GM19324 (cell line): ENCODE results near the gene ARHGAP15.

ENCODE experiments used
- ATAC-seq: cut with Tn5 transposase; IDR thresholded peaks from one replicate; pipeline ENCODE4 v1.9.1; 2021; ENCODE audit warnings: mild to moderate bottlenecking, moderate library complexity; ENCODE audit not compliant: unreplicated experiment, low FRiP score

ARHGAP15 gene

GRCh38 chr2:143218621-143219020, 89.4 kb downstream of the ARHGAP15 start:
- ATAC-seq = no peak

GRCh38 chr2:143219266-143219665, 90.0 kb downstream of the ARHGAP15 start:
- ATAC-seq = no peak

GRCh38 chr2:143223556-143223955, 94.3 kb downstream of the ARHGAP15 start:
- no peak for ATAC-seq

- no peak for ATAC-seq
Measured at GRCh38 chr2:143225931-143226330, 96.7 kb downstream of the ARHGAP15 start.

- no peak for ATAC-seq
Measured at GRCh38 chr2:143226714-143227541, 97.7 kb downstream of the ARHGAP15 start.

- ATAC-seq = no peak
Measured at GRCh38 chr2:143229411-143229810, 100.2 kb downstream of the ARHGAP15 start.

- ATAC-seq = no peak
Measured at GRCh38 chr2:143229952-143230351, 100.7 kb downstream of the ARHGAP15 start.

- no peak for ATAC-seq
Measured at GRCh38 chr2:143230506-143231253, 101.5 kb downstream of the ARHGAP15 start.

GRCh38 chr2:143231254-143231645, 102.0 kb downstream of the ARHGAP15 start:
- ATAC-seq = no peak

GRCh38 chr2:143237146-143237777, 108.0 kb downstream of the ARHGAP15 start:
- ATAC-seq = no peak

GRCh38 chr2:143241403-143242088, 112.3 kb downstream of the ARHGAP15 start:
- no peak for ATAC-seq

- no peak for ATAC-seq
Measured at GRCh38 chr2:143246246-143246645, 117.0 kb downstream of the ARHGAP15 start.

GRCh38 chr2:143246815-143247744, 117.9 kb downstream of the ARHGAP15 start:
- no peak for ATAC-seq

- no peak for ATAC-seq
Measured at GRCh38 chr2:143248631-143249030, 119.4 kb downstream of the ARHGAP15 start.

- no peak for ATAC-seq
Measured at GRCh38 chr2:143251681-143252080, 122.5 kb downstream of the ARHGAP15 start.

GRCh38 chr2:143252138-143252907, 123.1 kb downstream of the ARHGAP15 start:
- no peak for ATAC-seq

- ATAC-seq = no peak
Measured at GRCh38 chr2:143254110-143254509, 124.9 kb downstream of the ARHGAP15 start.

- no peak for ATAC-seq
Measured at GRCh38 chr2:143255086-143255485, 125.9 kb downstream of the ARHGAP15 start.

- no peak for ATAC-seq
Measured at GRCh38 chr2:143255899-143256298, 126.7 kb downstream of the ARHGAP15 start.
